Neural cell (in vitro differentiated cells): ENCODE results near the gene WDR77. TPM values are rescaled to one million over a fixed set of nuclear protein-coding genes. Genes with fewer than 3 reads are reported as not detected.

Experiments
- H2AFZ ChIP-seq: fragments of 200-600, 300-800 bp; sonication (generic), shearing (Covaris generic); 2 replicates; pipeline ENCODE4 v1.6.0; 2014; ENCODE audit warnings: low read depth, mild to moderate bottlenecking, antibody characterized with exemption, low read length, moderate library complexity
- H3F3A ChIP-seq: fragments of 200-600 bp; shearing (Covaris generic); 2 replicates; pipeline ENCODE4 v1.6.1; 2016; ENCODE audit warnings: mild to moderate bottlenecking, moderate library complexity, mixed read lengths, antibody characterized with exemption, low read length; ENCODE audit not compliant: insufficient read depth, poor library complexity, severe bottlenecking
- H3K27ac ChIP-seq: fragments of 200-600, 300-800 bp; sonication (generic), shearing (Covaris generic); 2 replicates; pipeline ENCODE4 v1.5.1; 2014; ENCODE audit warnings: mild to moderate bottlenecking, low read length, moderate library complexity
- H3K27me3 ChIP-seq: fragments of 300-800, 200-600 bp; sonication (generic), shearing (Covaris generic); 2 replicates; pipeline ENCODE4 v1.6.0; 2014; ENCODE audit warnings: mild to moderate bottlenecking, low read depth, low read length, moderate library complexity; ENCODE audit not compliant: insufficient read depth
- H3K36me3 ChIP-seq: fragments of 300-800, 200-600 bp; sonication (generic), shearing (Covaris generic); 2 replicates; pipeline ENCODE4 v1.5.1; 2014; ENCODE audit warnings: mild to moderate bottlenecking, antibody characterized with exemption, low read length, moderate library complexity; ENCODE audit not compliant: insufficient read depth
- H3K4me2 ChIP-seq: fragments of 300-800, 200-600 bp; sonication (generic), shearing (Covaris generic); 2 replicates; pipeline ENCODE4 v1.6.0; 2014; ENCODE audit warnings: mild to moderate bottlenecking, low read length
- H3K4me3 ChIP-seq: fragments of 300-800, 200-600 bp; sonication (generic), shearing (Covaris generic); 2 replicates; pipeline ENCODE4 v1.5.1; 2014; ENCODE audit warnings: mild to moderate bottlenecking, low read length, moderate library complexity
- H3K79me2 ChIP-seq: fragments of 200-600 bp; shearing (Covaris generic); replicated peaks from 2 replicates; pipeline ENCODE4 v1.6.0; 2014; ENCODE audit warnings: mild to moderate bottlenecking, low read length, moderate library complexity; ENCODE audit not compliant: insufficient read depth
- H3K9ac ChIP-seq: fragments of 300-800, 200-600 bp; sonication (generic), shearing (Covaris generic); 2 replicates; pipeline ENCODE4 v1.6.1; 2016; ENCODE audit warnings: mild to moderate bottlenecking, low read length, mixed read lengths
- H3K9me2 ChIP-seq: fragments of 200-600 bp; shearing (Covaris generic); 2 replicates; pipeline ENCODE4 v1.6.1; 2016; ENCODE audit warnings: mild to moderate bottlenecking, low read length, mixed read lengths; ENCODE audit not compliant: insufficient read depth
- H3K9me3 ChIP-seq: fragments of 200-600, 300-800 bp; sonication (generic), shearing (Covaris generic); 2 replicates; pipeline ENCODE4 v1.6.1; 2016; ENCODE audit warnings: mild to moderate bottlenecking, mixed run types, low read length, moderate library complexity, mixed read lengths
- H4K20me1 ChIP-seq: fragments of 200-600 bp; shearing (Covaris generic); 2 replicates; pipeline ENCODE4 v1.6.1; 2016; ENCODE audit warnings: mild to moderate bottlenecking, mixed run types; ENCODE audit not compliant: insufficient read depth
- CTCF ChIP-seq: fragments of 450-650 bp; IDR thresholded peaks from 2 replicates; pipeline ENCODE4 v1.5.1; 2014; ENCODE audit warnings: antibody characterized with exemption, mild to moderate bottlenecking, moderate library complexity; ENCODE audit not compliant: poor library complexity, severe bottlenecking
- EP300 ChIP-seq: fragments of 450-650 bp; conservative IDR thresholded peaks from 2 replicates; pipeline ENCODE4 v1.6.1; 2014; ENCODE audit warnings: antibody characterized with exemption, mild to moderate bottlenecking, moderate library complexity; ENCODE audit not compliant: poor library complexity, severe bottlenecking
- EZH2 ChIP-seq: fragments of 200-600, 300-800 bp; shearing (Covaris generic), sonication (generic); IDR thresholded peaks from 2 replicates; pipeline ENCODE4 v1.6.1; 2014; ENCODE audit warnings: antibody characterized with exemption, low read length, borderline replicate concordance, mild to moderate bottlenecking; ENCODE audit not compliant: insufficient read depth, poor library complexity, severe bottlenecking
- MXI1 ChIP-seq: fragments of 450-650 bp; conservative IDR thresholded peaks from 2 replicates; pipeline ENCODE4 v1.6.1; 2014; ENCODE audit warnings: antibody characterized with exemption, mild to moderate bottlenecking; ENCODE audit not compliant: poor library complexity, severe bottlenecking
- POLR2AphosphoS5 ChIP-seq: IDR thresholded peaks from 2 replicates; pipeline ENCODE4 v1.6.1; 2012
- RAD21 ChIP-seq: fragments of 450-650 bp; conservative IDR thresholded peaks from 2 replicates; pipeline ENCODE4 v1.6.1; 2014; ENCODE audit warnings: antibody characterized with exemption, mild to moderate bottlenecking, moderate library complexity
- SMC3 ChIP-seq: fragments of 450-650 bp; conservative IDR thresholded peaks from 2 replicates; pipeline ENCODE4 v1.6.1; 2014; ENCODE audit warnings: antibody characterized with exemption, mild to moderate bottlenecking, moderate library complexity; ENCODE audit not compliant: poor library complexity
- TAF1 ChIP-seq: IDR thresholded peaks from 2 replicates; pipeline ENCODE4 v1.6.1; 2012; ENCODE audit warnings: low read depth
- polyA plus RNA-seq: library from polyadenylated mRNA; depleted of rRNA; stranded (reverse); fragments of >200 nt; gene quantifications from 2 replicates; pipeline ENCODE4 v1.2.3, GENCODE V29; 2014
- TF ChIP-seq, protein P1 (sequence below): IDR thresholded peaks from 2 replicates; pipeline ENCODE4 v1.6.1; 2012; ENCODE audit warnings: borderline replicate concordance

Gene WDR77
- polyA plus RNA-seq, 1 donor from 2014 or later, result 63.6 TPM

DNA sequence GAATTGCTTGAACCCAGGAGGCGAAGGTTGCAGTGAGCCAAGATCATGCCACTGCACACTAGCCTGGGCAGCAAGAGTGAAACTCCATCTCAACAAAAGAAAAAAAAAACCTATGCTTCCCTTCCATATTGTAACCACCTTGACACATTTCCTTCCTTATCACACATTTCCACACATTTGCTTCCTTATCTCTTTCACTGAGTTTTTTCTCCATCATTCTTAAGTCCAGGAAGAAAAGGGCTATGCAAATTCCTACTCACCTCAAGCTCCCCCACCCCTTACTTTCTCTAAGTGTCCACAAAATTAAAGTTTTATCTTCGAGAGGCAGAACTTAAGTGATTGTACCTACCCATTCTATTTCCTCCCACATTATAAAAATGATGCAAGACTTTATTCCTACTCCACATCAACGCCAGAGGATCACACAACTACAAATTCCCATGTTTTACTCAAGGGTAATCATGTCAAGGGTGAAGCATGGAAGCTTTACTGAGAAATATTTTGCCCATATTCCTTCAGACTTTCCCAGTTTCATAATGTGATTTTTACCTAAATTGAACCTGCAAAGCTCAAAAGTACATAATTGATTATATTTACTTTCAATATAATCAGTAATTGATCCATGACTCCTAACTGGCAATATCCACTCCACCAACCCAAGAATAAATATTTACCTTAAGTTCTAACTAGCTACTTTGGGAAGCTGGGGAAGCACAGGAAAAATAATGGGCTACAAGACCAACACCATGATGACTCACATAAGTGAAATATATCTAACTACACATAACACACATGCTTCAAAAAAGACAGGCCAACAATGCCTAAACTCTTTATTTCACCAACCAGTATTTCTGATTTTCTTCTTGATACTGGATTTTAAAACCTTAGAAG lies 9.3 kb downstream of the WDR77 start:
- H4K20me1 ChIP-seq, result no peaks in the 10 kb centered on the region
- H3K4me3 ChIP-seq, result no peak overlapping the region
- H3K36me3 ChIP-seq, result no peaks in the 10 kb centered on the region
- H3K9me2 ChIP-seq, result no peaks in the 10 kb centered on the region
- no peak overlapping the region for H3K9ac ChIP-seq
- no peaks in the 10 kb centered on the region for H3K27me3 ChIP-seq
- no peaks in the 10 kb centered on the region for H3K9me3 ChIP-seq
- H2AFZ ChIP-seq, result no peak overlapping the region
- H3F3A ChIP-seq, result no peaks in the 10 kb centered on the region
- no peak overlapping the region for H3K4me2 ChIP-seq
- no peak overlapping the region for H3K27ac ChIP-seq
- TF ChIP-seq, protein P1, sequence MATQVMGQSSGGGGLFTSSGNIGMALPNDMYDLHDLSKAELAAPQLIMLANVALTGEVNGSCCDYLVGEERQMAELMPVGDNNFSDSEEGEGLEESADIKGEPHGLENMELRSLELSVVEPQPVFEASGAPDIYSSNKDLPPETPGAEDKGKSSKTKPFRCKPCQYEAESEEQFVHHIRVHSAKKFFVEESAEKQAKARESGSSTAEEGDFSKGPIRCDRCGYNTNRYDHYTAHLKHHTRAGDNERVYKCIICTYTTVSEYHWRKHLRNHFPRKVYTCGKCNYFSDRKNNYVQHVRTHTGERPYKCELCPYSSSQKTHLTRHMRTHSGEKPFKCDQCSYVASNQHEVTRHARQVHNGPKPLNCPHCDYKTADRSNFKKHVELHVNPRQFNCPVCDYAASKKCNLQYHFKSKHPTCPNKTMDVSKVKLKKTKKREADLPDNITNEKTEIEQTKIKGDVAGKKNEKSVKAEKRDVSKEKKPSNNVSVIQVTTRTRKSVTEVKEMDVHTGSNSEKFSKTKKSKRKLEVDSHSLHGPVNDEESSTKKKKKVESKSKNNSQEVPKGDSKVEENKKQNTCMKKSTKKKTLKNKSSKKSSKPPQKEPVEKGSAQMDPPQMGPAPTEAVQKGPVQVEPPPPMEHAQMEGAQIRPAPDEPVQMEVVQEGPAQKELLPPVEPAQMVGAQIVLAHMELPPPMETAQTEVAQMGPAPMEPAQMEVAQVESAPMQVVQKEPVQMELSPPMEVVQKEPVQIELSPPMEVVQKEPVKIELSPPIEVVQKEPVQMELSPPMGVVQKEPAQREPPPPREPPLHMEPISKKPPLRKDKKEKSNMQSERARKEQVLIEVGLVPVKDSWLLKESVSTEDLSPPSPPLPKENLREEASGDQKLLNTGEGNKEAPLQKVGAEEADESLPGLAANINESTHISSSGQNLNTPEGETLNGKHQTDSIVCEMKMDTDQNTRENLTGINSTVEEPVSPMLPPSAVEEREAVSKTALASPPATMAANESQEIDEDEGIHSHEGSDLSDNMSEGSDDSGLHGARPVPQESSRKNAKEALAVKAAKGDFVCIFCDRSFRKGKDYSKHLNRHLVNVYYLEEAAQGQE, result no peak
- TF ChIP-seq SMC3 (no peak), CTCF (no peak), EZH2 (no peak), MXI1 (no peak), POLR2AphosphoS5 (no peak), EP300 (no peak), RAD21 (no peak), TAF1 (no peak)
- no peaks in the 10 kb centered on the region for H3K79me2 ChIP-seq

- H4K20me1 ChIP-seq, result no peaks in the 10 kb centered on the region
- H3K27me3 ChIP-seq, result no peaks in the 10 kb centered on the region
- no peaks in the 10 kb centered on the region for H3K9me2 ChIP-seq
- no peak overlapping the region for H3K27ac ChIP-seq
- no peaks in the 10 kb centered on the region for H3K9me3 ChIP-seq
- no peaks in the 10 kb centered on the region for H3K36me3 ChIP-seq
- H3K79me2 ChIP-seq, result no peaks in the 10 kb centered on the region
- no peak overlapping the region for H2AFZ ChIP-seq
- no peak overlapping the region for H3K4me3 ChIP-seq
- H3F3A ChIP-seq, result no peaks in the 10 kb centered on the region
- TF ChIP-seq MXI1 (no peak), RAD21 (no peak), TAF1 (no peak), CTCF (no peak), SMC3 (no peak), EZH2 (no peak), EP300 (no peak), POLR2AphosphoS5 (no peak)
- TF ChIP-seq, protein P1, result no peak
- no peak overlapping the region for H3K4me2 ChIP-seq
- H3K9ac ChIP-seq, result no peak overlapping the region
These were observed 12.3 kb downstream of the WDR77 start for GRCh38 chr1:111436726-111437125.
